Measurements from ENCODE around the gene HMGCR. TPM values are rescaled to one million over a fixed set of nuclear protein-coding genes. Genes with fewer than 3 reads are reported as not detected.

HMGCR gene
- total and polyA plus RNA-seq, 3 donors from 2014 or later = 33.6 to 49.8 (median 44.8) TPM

- Histone ChIP-seq H3K36me3 (ENCODE audit: low read depth, missing control alignments) (no peaks in the 10 kb centered on the region), H3K9me3 (no peaks in the 10 kb centered on the region), H3K4me3 (no peak overlapping the region), H3K4me1 (peaks cover 8% of the 10 kb centered on the region), H3K27me3 (no peaks in the 10 kb centered on the region), H3K27ac (no peak overlapping the region)
- no peak for TF ChIP-seq CTCF (IDR thresholded peaks at IDR 0.05)
- no peak for TF ChIP-seq POLR2A (IDR thresholded peaks at IDR 0.05)
- DNase-seq = no peak
- WGBS, 2 donors = 94 to 97% methylated on average over 4 of the region's 4 CpGs
- intact Hi-C loops (cut with DNase I; ENCODE audit: low total_unique reads) = no loop called here
Observed at GRCh38 chr5:75342836-75343235, 5.8 kb downstream of the HMGCR start.

- TF ChIP-seq POLR2A (IDR thresholded peaks at IDR 0.05) = no peak
- TF ChIP-seq CTCF (IDR thresholded peaks at IDR 0.05) = no peak
- Histone ChIP-seq H3K27me3 (no peaks in the 10 kb centered on the region), H3K4me1 (no peaks in the 10 kb centered on the region), H3K27ac (no peak overlapping the region), H3K9me3 (no peaks in the 10 kb centered on the region), H3K36me3 (ENCODE audit: low read depth, missing control alignments) (no peaks in the 10 kb centered on the region), H3K4me3 (no peak overlapping the region)
- WGBS, 2 donors = 91 to 95% methylated on average over 3 of the region's 3 CpGs
- intact Hi-C loops (cut with DNase I; ENCODE audit: low total_unique reads) = no loop called here
- no peak for DNase-seq
Observed at GRCh38 chr5:75348241-75348640, 11.2 kb downstream of the HMGCR start.

- intact Hi-C loops (cut with DNase I; ENCODE audit: low total_unique reads) = no loop called here
- no peaks in the 10 kb centered on the region for H3K27me3 ChIP-seq
- DNase-seq = no peak
- TF ChIP-seq POLR2A (IDR thresholded peaks at IDR 0.05) (no peak), CTCF (IDR thresholded peaks at IDR 0.05) (no peak)
- no peaks in the 10 kb centered on the region for H3K36me3 ChIP-seq (ENCODE audit: low read depth, missing control alignments)
- H3K27ac ChIP-seq = no peak overlapping the region
- no peaks in the 10 kb centered on the region for H3K9me3 ChIP-seq
- H3K4me1 ChIP-seq = no peaks in the 10 kb centered on the region
- WGBS, 2 donors = 91 to 95% methylated on average over 2 of the region's 2 CpGs
- H3K4me3 ChIP-seq = no peak overlapping the region
Observed at GRCh38 chr5:75349663-75350062, 12.6 kb downstream of the HMGCR start.

- DNase-seq = no peak
- Histone ChIP-seq H3K4me3 (no peak overlapping the region), H3K27me3 (no peaks in the 10 kb centered on the region), H3K4me1 (no peaks in the 10 kb centered on the region), H3K36me3 (ENCODE audit: low read depth, missing control alignments) (no peaks in the 10 kb centered on the region), H3K9me3 (no peaks in the 10 kb centered on the region), H3K27ac (no peak overlapping the region)
- TF ChIP-seq POLR2A (IDR thresholded peaks at IDR 0.05) (no peak), CTCF (IDR thresholded peaks at IDR 0.05) (no peak)
- 88 to 90% methylated on average over 7 of the region's 7 CpGs for WGBS, 2 donors
- intact Hi-C loops (cut with DNase I; ENCODE audit: low total_unique reads) = no loop called here
Observed at GRCh38 chr5:75351139-75351926, 14.3 kb downstream of the HMGCR start.

- 91 to 93% methylated on average over 6 of the region's 6 CpGs for WGBS, 2 donors
- Histone ChIP-seq H3K27me3 (no peaks in the 10 kb centered on the region), H3K36me3 (ENCODE audit: low read depth, missing control alignments) (no peaks in the 10 kb centered on the region), H3K9me3 (no peaks in the 10 kb centered on the region), H3K4me3 (no peak overlapping the region), H3K27ac (no peak overlapping the region), H3K4me1 (no peaks in the 10 kb centered on the region)
- intact Hi-C loops (cut with DNase I; ENCODE audit: low total_unique reads) = no loop called here
- DNase-seq = no peak
- TF ChIP-seq CTCF (IDR thresholded peaks at IDR 0.05) (no peak), POLR2A (IDR thresholded peaks at IDR 0.05) (no peak)
Observed at GRCh38 chr5:75355236-75355635, 18.2 kb downstream of the HMGCR start.

Data from testis (tissue), 3 donors.